ENCODE results near the gene SPATA6L. TPM values are rescaled to one million over a fixed set of nuclear protein-coding genes. Genes with fewer than 3 reads are reported as not detected.

SPATA6L gene
- total and polyA plus RNA-seq, 2 of the 13 experiments (the other 11 are each of a cell fraction or from before 2014, with no cell fraction given), result 1.1 to 1.9 TPM

- Histone ChIP-seq H3K36me3 (replicated peaks in 1 of 2; ENCODE audit: control insufficient read depth in 1 of 2, insufficient read depth in 2 of 2, low read length in 2 of 2) (no peaks in the 10 kb centered on the region), H3K4me3 (replicated peaks in 1 of 3; ENCODE audit: insufficient read depth in 1 of 3, low read depth in 2 of 3, low read length in 3 of 3) (no peak overlapping the region), H3K4me1 (ENCODE audit: insufficient read depth, low read length) (no peaks in the 10 kb centered on the region), H3K9me3 (ENCODE audit: low read length) (no peaks in the 10 kb centered on the region), H3K27me3 (ENCODE audit: control insufficient read depth in 1 of 2, insufficient read depth in 2 of 2, low read length in 2 of 2) (no peaks in the 10 kb centered on the region), H3K27ac (ENCODE audit: extremely low read length, insufficient read depth, low read length) (no peak overlapping the region), H2AFZ (ENCODE audit: low read length) (no peak overlapping the region), H3K9ac (ENCODE audit: insufficient read depth, low read depth, low read length) (no peak overlapping the region), H4K20me1 (ENCODE audit: insufficient read depth, low read length) (no peaks in the 10 kb centered on the region), H3K79me2 (ENCODE audit: insufficient read depth, low read length) (no peaks in the 10 kb centered on the region), H3K4me2 (ENCODE audit: low read depth, low read length) (no peak overlapping the region)
- ChIA-PET POLR2A (no interaction called here), CTCF (ENCODE audit: low intra/inter-chr PET ratio, low total read pairs) (no interaction called here)
- no peak for FAIRE-seq
- TF ChIP-seq ZNF782 (CRISPR knock-in tag; IDR thresholded peaks at IDR 0.05; ENCODE audit: borderline replicate concordance) (no peak), AGO1 (IDR thresholded peaks at IDR 0.05; ENCODE audit: low read depth, low read length, poor library complexity, severe bottlenecking) (no peak), ZNF383 (CRISPR knock-in tag; IDR thresholded peaks at IDR 0.05; ENCODE audit: borderline replicate concordance) (no peak), SRSF1 (optimal IDR thresholded peaks at IDR 0.05; ENCODE audit: low read depth, low read length) (no peak), GZF1 (CRISPR knock-in tag; IDR thresholded peaks at IDR 0.05) (no peak), GFI1 (CRISPR knock-in tag; IDR thresholded peaks at IDR 0.05; ENCODE audit: borderline replicate concordance) (no peak), ZNF7 (CRISPR knock-in tag; IDR thresholded peaks at IDR 0.05) (no peak), ZNF136 (CRISPR knock-in tag; IDR thresholded peaks at IDR 0.05; ENCODE audit: low read depth) (no peak), ATRX (CRISPR knock-in tag; IDR thresholded peaks at IDR 0.05; ENCODE audit: borderline replicate concordance) (no peak), HMG20A (CRISPR knock-in tag; IDR thresholded peaks at IDR 0.05; ENCODE audit: borderline replicate concordance) (no peak), SOX5 (CRISPR knock-in tag; IDR thresholded peaks at IDR 0.05; ENCODE audit: borderline replicate concordance) (no peak), CBX2 (IDR thresholded peaks at IDR 0.05; ENCODE audit: low read depth, low read length) (no peak), CBX2 (CRISPR knock-in tag; IDR thresholded peaks at IDR 0.05; ENCODE audit: low read depth) (no peak)
- TF ChIP-seq, protein P1, sequence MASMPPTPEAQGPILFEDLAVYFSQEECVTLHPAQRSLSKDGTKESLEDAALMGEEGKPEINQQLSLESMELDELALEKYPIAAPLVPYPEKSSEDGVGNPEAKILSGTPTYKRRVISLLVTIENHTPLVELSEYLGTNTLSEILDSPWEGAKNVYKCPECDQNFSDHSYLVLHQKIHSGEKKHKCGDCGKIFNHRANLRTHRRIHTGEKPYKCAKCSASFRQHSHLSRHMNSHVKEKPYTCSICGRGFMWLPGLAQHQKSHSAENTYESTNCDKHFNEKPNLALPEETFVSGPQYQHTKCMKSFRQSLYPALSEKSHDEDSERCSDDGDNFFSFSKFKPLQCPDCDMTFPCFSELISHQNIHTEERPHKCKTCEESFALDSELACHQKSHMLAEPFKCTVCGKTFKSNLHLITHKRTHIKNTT (CRISPR knock-in tag; IDR thresholded peaks at IDR 0.05), result no peak
- intact Hi-C loops (cut with micrococcal nuclease; ENCODE audit: unreplicated experiment) (no loop called here), in situ Hi-C loops (cut with HindIII; ENCODE audit: extremely low pct_ligation_motif_present, low pct_unique_long_range_greater_than_20kb) (no loop called here)
- no peak for ATAC-seq
- no TSS peak for BruUV-seq (replicated peaks)
- 80% methylated on average over 9 of the region's 10 CpGs for WGBS (ENCODE audit: low lambda C conversion rate)
- no peak for DNase-seq (ENCODE audit: low spot score)
These were observed 44.3 kb downstream of the SPATA6L start for GRCh38 chr9:4622016-4622415.

Measured in HepG2 (cell line).